ENCODE data around the gene SMPD3. TPM values are rescaled to one million over a fixed set of nuclear protein-coding genes. Genes with fewer than 3 reads are reported as not detected.

Gene SMPD3
- total RNA-seq, 4 donors from 2014 or later, result 51.1 to 168 (median 68.9) TPM

GRCh38 chr16:68342620-68343019, 105.7 kb downstream of the SMPD3 start:
- in situ Hi-C loops (cut with MboI; ENCODE audit: low pct_ligation_motif_present in 1 of 4, low pct_unique_long_range_greater_than_20kb in 1 of 4, low sequenced_read_pairs in 3 of 4), result no loop called here
- no peak overlapping the region for H3K27ac ChIP-seq
- intact Hi-C loops (cut with DNase I; ENCODE audit: low total_unique reads), result no loop called here
- H3K36me3 ChIP-seq, result peaks cover 0 to 29% (median 16%) of the 10 kb centered on the region in 4 donors
- 96% methylated on average over 7 of the region's 7 CpGs; no CpG with 5 or more reads in 1 of the 2 donors for WGBS, 2 donors (ENCODE audit: low coverage in 1 of 2)
- TF ChIP-seq EP300 (IDR thresholded peaks at IDR 0.05; ENCODE audit: low read depth) (no peak), POLR2A (IDR thresholded peaks at IDR 0.05) (no peak), POLR2AphosphoS5 (IDR thresholded peaks at IDR 0.05) (no peak)
- TF ChIP-seq, protein P1, sequence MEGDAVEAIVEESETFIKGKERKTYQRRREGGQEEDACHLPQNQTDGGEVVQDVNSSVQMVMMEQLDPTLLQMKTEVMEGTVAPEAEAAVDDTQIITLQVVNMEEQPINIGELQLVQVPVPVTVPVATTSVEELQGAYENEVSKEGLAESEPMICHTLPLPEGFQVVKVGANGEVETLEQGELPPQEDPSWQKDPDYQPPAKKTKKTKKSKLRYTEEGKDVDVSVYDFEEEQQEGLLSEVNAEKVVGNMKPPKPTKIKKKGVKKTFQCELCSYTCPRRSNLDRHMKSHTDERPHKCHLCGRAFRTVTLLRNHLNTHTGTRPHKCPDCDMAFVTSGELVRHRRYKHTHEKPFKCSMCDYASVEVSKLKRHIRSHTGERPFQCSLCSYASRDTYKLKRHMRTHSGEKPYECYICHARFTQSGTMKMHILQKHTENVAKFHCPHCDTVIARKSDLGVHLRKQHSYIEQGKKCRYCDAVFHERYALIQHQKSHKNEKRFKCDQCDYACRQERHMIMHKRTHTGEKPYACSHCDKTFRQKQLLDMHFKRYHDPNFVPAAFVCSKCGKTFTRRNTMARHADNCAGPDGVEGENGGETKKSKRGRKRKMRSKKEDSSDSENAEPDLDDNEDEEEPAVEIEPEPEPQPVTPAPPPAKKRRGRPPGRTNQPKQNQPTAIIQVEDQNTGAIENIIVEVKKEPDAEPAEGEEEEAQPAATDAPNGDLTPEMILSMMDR (IDR thresholded peaks at IDR 0.05), result no peak
- DNase-seq, result no peak
- no peaks in the 10 kb centered on the region for H3K4me1 ChIP-seq
- H3K9me3 ChIP-seq, result no peaks in the 10 kb centered on the region
- H3K27me3 ChIP-seq, result no peaks in the 10 kb centered on the region
- no peak overlapping the region for H3K4me3 ChIP-seq

GRCh38 chr16:68339214-68339613, 109.1 kb downstream of the SMPD3 start:
- peaks cover 0 to 26% (median 11%) of the 10 kb centered on the region in 4 donors for H3K36me3 ChIP-seq
- intact Hi-C loops (cut with DNase I; ENCODE audit: low total_unique reads), result no loop called here

DNA sequence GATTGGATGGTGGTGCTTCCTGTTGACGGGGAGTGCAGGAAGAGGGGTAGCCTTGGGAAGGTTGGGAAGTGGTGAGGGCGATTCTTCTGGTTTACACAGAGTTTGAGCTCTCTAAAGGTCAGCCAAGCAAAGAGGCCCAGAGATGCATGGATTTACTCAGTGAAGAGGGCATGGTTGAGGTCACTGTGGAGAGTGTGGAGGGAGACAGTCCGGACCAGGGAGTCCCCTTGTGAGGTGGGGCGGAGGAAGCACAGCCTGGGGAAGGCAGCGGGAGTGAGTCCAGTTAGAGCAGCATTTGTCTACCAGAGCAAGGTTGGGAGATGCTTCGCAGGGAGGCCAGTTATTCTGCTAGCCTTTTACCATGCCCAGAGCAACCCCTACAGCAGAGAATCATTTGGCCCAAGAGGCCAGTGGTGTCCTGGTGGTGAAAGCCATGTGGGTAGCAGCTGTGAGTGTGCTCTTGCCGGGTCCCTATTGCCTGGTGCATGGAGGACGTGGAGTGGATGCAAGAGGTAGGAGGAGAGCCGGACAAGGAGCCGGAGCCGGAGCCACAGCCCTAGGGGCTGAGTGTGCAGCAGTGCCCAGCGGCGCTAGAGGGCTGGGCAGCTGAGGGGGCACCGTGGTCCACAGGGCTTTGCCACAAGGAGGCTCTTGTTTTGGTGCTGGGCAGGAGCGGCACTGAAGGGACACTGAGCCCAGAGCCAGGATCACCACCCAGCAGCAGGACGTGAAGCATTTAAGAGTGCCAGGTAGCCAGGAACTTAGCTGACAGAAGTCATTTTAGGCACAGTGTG, 109.8 kb downstream of the SMPD3 start:
- Histone ChIP-seq H3K4me1 (no peaks in the 10 kb centered on the region), H3K27me3 (no peaks in the 10 kb centered on the region), H3K36me3 (peaks cover 0 to 26% (median 11%) of the 10 kb centered on the region in 4 donors), H3K27ac (no peak overlapping the region), H3K9me3 (no peaks in the 10 kb centered on the region), H3K4me3 (no peak overlapping the region)
- no peak for DNase-seq
- TF ChIP-seq, protein P1 (IDR thresholded peaks at IDR 0.05), result no peak
- no peak for TF ChIP-seq POLR2A (IDR thresholded peaks at IDR 0.05)
- TF ChIP-seq POLR2AphosphoS5 (IDR thresholded peaks at IDR 0.05), result no peak
- no peak for TF ChIP-seq EP300 (IDR thresholded peaks at IDR 0.05; ENCODE audit: low read depth)
- intact Hi-C loops (cut with DNase I; ENCODE audit: low total_unique reads), result no loop called here
- 94 to 96% methylated on average over 4 to 16 of the region's 16 CpGs for WGBS, 2 donors (ENCODE audit: low coverage in 1 of 2)
- in situ Hi-C loops (cut with MboI; ENCODE audit: low pct_ligation_motif_present in 1 of 4, low pct_unique_long_range_greater_than_20kb in 1 of 4, low sequenced_read_pairs in 3 of 4), result no loop called here

More at GRCh38 chr16:68339214-68339613, 109.1 kb downstream of the SMPD3 start:
- WGBS, 2 donors (ENCODE audit: low coverage in 1 of 2), result 91 to 97% methylated on average over 5 to 13 of the region's 13 CpGs
- H3K27ac ChIP-seq, result no peak overlapping the region
- in situ Hi-C loops (cut with MboI; ENCODE audit: low pct_ligation_motif_present in 1 of 4, low pct_unique_long_range_greater_than_20kb in 1 of 4, low sequenced_read_pairs in 3 of 4), result no loop called here
- no peak overlapping the region for H3K4me3 ChIP-seq
- TF ChIP-seq POLR2A (IDR thresholded peaks at IDR 0.05), result no peak
- TF ChIP-seq, protein P1 (IDR thresholded peaks at IDR 0.05), result no peak
- TF ChIP-seq EP300 (IDR thresholded peaks at IDR 0.05; ENCODE audit: low read depth), result no peak
- no peak for TF ChIP-seq POLR2AphosphoS5 (IDR thresholded peaks at IDR 0.05)
- no peaks in the 10 kb centered on the region for H3K27me3 ChIP-seq
- DNase-seq, result no peak
- H3K9me3 ChIP-seq, result no peaks in the 10 kb centered on the region
- no peaks in the 10 kb centered on the region for H3K4me1 ChIP-seq

DNA sequence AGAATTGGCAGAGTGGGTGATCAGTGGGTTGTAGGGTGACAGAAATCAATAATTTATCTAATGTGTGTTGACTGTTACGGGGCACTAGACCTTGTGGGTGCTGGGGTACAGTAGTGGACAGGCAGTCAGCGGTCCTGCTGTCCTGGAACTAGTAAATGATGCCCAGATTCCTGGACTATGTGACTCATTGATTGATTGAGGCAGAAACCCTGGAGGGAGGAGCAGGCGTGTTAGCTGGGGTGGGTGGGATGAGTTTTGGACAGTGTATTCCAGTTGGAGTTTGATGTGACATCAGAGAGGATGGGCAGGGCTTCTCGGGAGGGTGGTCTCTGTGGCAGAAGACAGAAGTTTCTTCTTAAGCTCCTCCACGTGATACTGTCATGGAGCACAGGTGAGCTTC, 113.1 kb downstream of the SMPD3 start:
- Histone ChIP-seq H3K9me3 (no peaks in the 10 kb centered on the region), H3K4me1 (peaks cover 0 to 15% (median 5%) of the 10 kb centered on the region in 4 donors), H3K36me3 (peaks cover 0 to 20% (median 11%) of the 10 kb centered on the region in 4 donors), H3K27ac (no peak overlapping the region), H3K4me3 (no peak overlapping the region), H3K27me3 (no peaks in the 10 kb centered on the region)
- TF ChIP-seq, protein P1 (IDR thresholded peaks at IDR 0.05), result no peak
- 87% methylated on average over 5 of the region's 5 CpGs; no CpG with 5 or more reads in 1 of the 2 donors for WGBS, 2 donors (ENCODE audit: low coverage in 1 of 2)
- no peak for DNase-seq
- intact Hi-C loops (cut with DNase I; ENCODE audit: low total_unique reads), result no loop called here
- in situ Hi-C loops (cut with MboI; ENCODE audit: low pct_ligation_motif_present in 1 of 4, low pct_unique_long_range_greater_than_20kb in 1 of 4, low sequenced_read_pairs in 3 of 4), result no loop called here
